GM21381 (cell line): ENCODE data around the gene RNASEH2C.
A peak's percentile ranks its signal among the peaks of the same experiment; 100 is the strongest.
"Not testable (repeated sequence)": the region's sequence is repeated elsewhere in the genome, so short reads cannot be mapped to it uniquely, and the experiment has no call there.

Experiments
- ATAC-seq: cut with Tn5 transposase; IDR thresholded peaks from one replicate; pipeline ENCODE4 v1.9.1; 2021; ENCODE audit warnings: mild to moderate bottlenecking, moderate library complexity; ENCODE audit not compliant: unreplicated experiment

RNASEH2C gene

GRCh38 chr11:65717906-65718305, 2.7 kb downstream of the RNASEH2C start:
- ATAC-seq, result no peak

- no peak for ATAC-seq
Measured at GRCh38 chr11:65716774-65717405, 3.7 kb downstream of the RNASEH2C start.

GRCh38 chr11:65716302-65716701, 4.3 kb downstream of the RNASEH2C start:
- ATAC-seq, result no peak

- no peak for ATAC-seq
Measured at GRCh38 chr11:65714433-65714832, 6.2 kb downstream of the RNASEH2C start.

GRCh38 chr11:65713212-65713969, 7.2 kb downstream of the RNASEH2C start:
- ATAC-seq, result no peak

- no peak for ATAC-seq
Measured at GRCh38 chr11:65712633-65713076, 7.9 kb downstream of the RNASEH2C start.

GRCh38 chr11:65711785-65712632, 8.6 kb downstream of the RNASEH2C start, which contains the start of gene KAT5:
TSS of gene KAT5 (plus strand) at chr11:65712252. CDS start at chr11:65712268, 16 bp downstream.
- ATAC-seq, result peak; percentile 85

- no peak for ATAC-seq
Measured at GRCh38 chr11:65710421-65710820, 10.2 kb downstream of the RNASEH2C start.

GRCh38 chr11:65709661-65710060, 10.9 kb downstream of the RNASEH2C start:
- no peak for ATAC-seq

- ATAC-seq, result no peak
Measured at GRCh38 chr11:65708451-65708850, 12.1 kb downstream of the RNASEH2C start.

- ATAC-seq, result not testable (repeated sequence)
Measured at GRCh38 chr11:65707002-65707401, 13.6 kb downstream of the RNASEH2C start.

GRCh38 chr11:65706303-65706763, 14.3 kb downstream of the RNASEH2C start:
- ATAC-seq, result not testable (repeated sequence)

GRCh38 chr11:65703846-65704245, 16.8 kb downstream of the RNASEH2C start:
- no peak for ATAC-seq

- no peak for ATAC-seq
Measured at GRCh38 chr11:65701686-65702085, 18.9 kb downstream of the RNASEH2C start.

GRCh38 chr11:65700399-65700798, 20.2 kb downstream of the RNASEH2C start:
- ATAC-seq, result no peak

- ATAC-seq, result no peak
Measured at GRCh38 chr11:65699306-65699705, 21.3 kb downstream of the RNASEH2C start.

GRCh38 chr11:65698205-65698604, 22.4 kb downstream of the RNASEH2C start:
- no peak for ATAC-seq

- no peak for ATAC-seq
Measured at GRCh38 chr11:65696802-65697552, 23.6 kb downstream of the RNASEH2C start.

- ATAC-seq, result no peak
Measured at GRCh38 chr11:65695459-65696241, 24.9 kb downstream of the RNASEH2C start.

- ATAC-seq, result no peak
Measured at GRCh38 chr11:65692367-65692766, 28.2 kb downstream of the RNASEH2C start.
